NCI-H524 (cell line): ENCODE measurements around the gene SMARCC1.
A peak's percentile ranks its signal among the peaks of the same experiment; 100 is the strongest.

Experiments
- DNase-seq, 2 experiments: peaks; one replicate each; lab custom pipeline; 2025; lab: John Stamatoyannopoulos, UW

The SMARCC1 gene

DNA sequence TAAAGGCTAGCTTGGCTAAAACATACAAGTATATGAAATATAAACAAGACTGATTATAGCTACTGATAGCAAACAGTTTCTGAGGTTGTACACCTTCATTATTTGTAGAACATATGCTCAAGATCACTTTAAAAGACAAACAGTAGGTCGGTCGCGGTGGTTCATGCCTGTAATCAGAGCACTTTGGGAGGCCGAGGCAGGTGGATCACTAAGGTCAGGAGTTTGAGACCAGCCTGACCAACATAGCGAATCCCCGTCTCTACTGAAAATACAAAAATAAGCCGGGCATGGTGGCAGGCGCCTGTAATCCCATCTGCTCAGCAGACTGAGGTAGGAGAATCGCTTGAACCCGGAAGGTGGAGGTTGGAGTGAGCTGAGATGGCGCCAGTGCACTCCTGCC lies 80.3 kb downstream of the SMARCC1 start:
- no peak for DNase-seq

DNA sequence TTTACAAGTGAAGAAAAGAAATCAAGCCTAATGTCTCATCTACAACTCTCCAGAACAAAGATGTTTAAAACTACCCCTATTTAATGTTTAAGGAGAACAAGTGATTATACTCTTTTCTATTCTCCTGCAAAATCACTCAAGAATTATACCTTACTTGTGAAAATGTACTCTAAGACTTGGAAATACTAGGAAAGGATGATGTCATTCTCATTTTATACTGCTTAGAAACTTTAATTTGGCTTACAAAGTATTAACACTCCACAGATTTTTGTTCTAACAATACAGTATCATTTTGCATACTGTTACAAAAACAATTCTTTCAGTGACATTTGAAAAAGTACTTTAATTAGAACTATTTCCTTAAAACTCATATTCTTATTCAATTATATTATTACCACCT lies 89.5 kb downstream of the SMARCC1 start:
- no peak for DNase-seq

GRCh38 chr3:47688488-47688887 lies 93.2 kb downstream of the SMARCC1 start:
- DNase-seq: no peak

DNA sequence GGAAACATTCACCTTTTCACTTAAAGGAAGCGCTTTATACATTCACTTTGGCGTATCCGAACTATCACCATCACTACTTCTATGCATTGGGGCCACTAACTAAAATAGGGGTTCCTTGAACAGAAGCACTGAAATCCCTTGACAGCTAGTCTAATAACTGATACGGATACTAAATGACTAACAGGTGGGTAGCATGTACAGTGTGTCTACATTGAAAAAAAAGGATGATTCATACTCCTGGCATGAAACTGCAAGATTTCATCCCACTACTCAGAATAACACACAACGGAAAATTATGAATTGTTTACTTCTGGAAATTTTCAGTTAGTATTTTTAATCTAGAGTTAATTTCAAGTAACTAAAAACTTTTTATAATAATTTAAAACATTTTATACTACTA lies 96.7 kb downstream of the SMARCC1 start:
- no peak for DNase-seq

- DNase-seq: no peak
Measured at GRCh38 chr3:47681016-47681415, 100.7 kb downstream of the SMARCC1 start.

- no peak for DNase-seq
Measured at GRCh38 chr3:47678446-47679338, 103.0 kb downstream of the SMARCC1 start.

- no peak for DNase-seq
Measured at GRCh38 chr3:47669026-47669749, 112.5 kb downstream of the SMARCC1 start.

GRCh38 chr3:47666118-47666517 lies 115.6 kb downstream of the SMARCC1 start:
- no peak for DNase-seq

DNA sequence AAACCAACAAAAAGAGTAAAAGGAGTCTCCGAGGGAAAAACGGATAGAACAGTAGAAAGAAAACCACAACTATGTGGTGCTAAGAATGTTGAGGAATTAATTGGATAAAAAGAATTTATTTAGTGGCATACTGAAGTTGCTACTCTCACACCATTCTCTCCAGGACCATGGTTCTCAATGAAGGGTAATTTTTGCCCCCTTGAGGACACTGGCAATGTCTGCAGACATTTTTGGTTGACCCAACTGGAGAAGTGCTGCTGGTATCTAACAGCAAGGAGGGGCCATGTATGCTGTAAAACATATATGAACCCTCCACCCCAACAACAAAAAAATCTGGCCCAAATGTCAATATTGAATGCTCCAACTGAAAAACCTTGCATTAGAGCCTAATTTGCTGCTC lies 117.2 kb downstream of the SMARCC1 start:
- peak in 1 of 2 experiments; percentile 25 for DNase-seq

DNA sequence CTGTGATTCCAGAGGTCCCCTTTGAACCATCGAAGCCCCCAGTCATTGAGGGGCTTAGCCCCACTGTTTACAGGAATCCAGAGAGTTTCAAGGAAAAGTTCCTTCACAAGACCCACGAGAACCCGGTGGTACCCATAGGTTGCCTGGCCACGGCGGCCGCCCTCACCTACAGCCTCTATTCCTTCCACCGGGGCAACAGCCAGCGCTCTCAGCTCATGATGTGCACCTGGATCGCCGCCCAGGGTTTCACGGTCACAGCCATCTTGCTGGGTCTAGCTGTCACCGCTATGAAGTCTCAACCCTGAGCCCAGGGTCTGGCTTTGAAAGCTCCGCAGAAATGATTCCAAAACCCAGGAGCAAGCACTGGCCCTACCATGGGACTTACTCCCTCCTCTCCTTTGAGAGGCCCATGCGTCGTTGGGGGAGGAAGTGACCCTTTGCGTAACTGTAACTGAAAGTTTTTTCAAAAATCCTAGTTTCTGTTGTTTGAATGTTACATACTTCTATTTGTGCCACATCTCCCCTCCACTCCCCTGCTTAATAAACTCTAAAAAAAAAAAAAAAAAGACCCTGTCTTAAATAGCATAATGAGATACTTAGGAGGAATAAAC lies 118.0 kb downstream of the SMARCC1 start:
- DNase-seq: no peak

DNA sequence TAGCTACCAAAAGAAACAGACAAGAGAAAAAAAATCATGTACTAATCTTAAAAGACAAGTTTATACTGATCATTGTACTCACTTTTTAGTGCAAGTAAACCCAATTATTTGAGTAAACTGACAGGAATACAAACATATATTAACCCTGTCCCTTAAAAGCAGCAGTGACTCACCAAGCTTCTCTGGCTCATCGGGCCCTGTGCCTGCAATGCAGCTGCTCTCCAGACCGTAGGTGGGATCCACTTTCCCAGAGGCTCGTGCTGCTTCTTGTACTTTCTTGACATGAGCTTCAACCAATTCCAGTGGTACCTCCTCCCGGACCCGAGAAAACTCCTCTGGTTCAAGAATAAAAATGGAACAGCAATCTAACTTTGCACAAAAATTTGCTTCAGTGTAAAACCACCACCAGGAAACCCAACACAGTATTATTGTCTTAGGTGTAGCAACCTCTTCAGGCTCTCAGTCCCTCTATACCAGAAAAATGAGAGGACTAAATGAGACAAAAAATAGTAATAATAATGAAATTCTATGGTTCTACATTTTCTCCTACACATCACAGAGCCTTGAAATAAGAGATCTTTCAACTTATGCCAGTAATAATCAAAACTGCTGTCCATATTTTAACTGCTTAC lies 120.5 kb downstream of the SMARCC1 start:
- DNase-seq: no peak

DNA sequence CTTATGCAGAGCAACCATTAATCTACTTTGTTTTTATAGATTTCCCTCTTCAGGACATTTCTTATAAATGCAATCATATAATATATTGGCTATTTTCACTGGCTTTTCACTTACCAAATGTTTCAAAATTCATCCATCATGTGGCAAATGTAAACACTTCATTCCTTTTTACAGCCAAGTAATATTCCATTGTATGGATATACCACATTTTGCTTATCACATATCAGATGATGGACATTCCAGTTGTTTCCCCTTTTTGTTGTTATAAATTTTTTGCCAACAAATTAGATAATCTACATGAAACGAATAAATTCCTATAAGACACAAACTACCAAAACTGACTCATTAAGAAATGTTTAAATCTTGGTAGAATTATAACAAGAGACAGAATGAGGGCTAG lies 123.2 kb downstream of the SMARCC1 start:
- DNase-seq: no peak

DNA sequence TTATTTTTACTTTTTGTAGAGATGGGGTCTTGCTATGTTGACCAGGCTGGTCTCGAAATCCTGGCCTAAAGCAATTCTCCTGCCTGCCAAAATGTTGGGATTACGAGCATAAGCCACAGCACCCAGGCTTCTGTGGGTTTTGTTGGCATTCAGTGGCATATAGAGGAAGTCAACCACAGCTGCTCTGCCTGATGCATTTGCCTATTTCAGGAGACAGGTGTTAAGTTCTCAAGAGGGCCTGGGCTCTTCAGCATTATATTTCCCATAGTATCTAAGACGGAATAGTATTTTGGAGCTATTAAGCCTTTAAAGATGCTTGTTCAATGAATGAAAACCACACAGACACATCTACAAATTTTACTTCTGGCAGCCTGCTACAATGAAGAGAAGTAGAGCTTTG lies 129.6 kb downstream of the SMARCC1 start:
- DNase-seq: peak in 1 of 2 experiments; percentile 29

GRCh38 chr3:47650294-47650693 lies 131.4 kb downstream of the SMARCC1 start:
- DNase-seq: no peak

- DNase-seq: no peak
Measured at GRCh38 chr3:47647550-47647949, 134.1 kb downstream of the SMARCC1 start.

GRCh38 chr3:47646362-47646761 lies 135.3 kb downstream of the SMARCC1 start:
- DNase-seq: no peak

GRCh38 chr3:47645551-47645950 lies 136.1 kb downstream of the SMARCC1 start:
- DNase-seq: no peak

GRCh38 chr3:47643092-47643491 lies 138.6 kb downstream of the SMARCC1 start:
- no peak for DNase-seq

GRCh38 chr3:47641739-47642138 lies 140.0 kb downstream of the SMARCC1 start:
- DNase-seq: no peak

DNA sequence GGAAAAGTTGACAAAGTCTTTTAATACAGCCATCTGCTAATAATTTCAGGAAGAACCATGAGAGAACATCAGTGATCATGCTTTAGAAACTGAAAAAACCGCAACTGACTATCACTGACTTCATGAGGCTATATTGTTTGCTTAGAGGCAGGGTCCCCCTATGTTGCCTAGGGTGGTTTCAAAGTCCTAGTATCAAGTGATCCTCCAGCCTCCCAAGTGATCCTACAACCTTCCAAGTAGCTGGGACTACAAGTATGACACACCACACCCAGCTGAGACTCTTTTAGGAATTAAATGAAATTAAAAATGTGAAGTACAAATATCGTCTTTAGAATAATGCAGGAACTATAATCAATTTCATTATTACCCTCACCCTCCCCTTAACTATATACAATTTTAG lies 144.8 kb downstream of the SMARCC1 start:
- DNase-seq: no peak

- DNase-seq: no peak
Measured at GRCh38 chr3:47636225-47636624, 145.5 kb downstream of the SMARCC1 start.

DNA sequence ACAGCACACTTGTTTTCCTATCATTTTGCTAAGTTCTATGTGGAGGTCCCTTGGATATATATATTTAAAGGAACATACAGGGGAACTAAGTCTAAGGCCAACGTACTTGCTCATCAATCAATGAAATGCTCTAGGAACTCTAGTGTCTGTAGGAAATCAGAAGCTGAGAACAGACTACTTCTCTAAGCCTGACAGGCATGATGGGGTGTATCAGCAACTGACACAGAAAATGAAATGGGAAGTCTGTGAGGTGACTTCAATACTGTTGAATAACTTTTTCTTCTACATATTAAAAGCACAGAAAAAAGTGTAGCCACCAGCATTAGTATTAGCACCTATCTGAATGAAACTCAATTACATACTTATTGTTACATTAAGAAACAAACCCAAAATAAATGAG lies 146.2 kb downstream of the SMARCC1 start:
- DNase-seq: no peak
